ENCODE results near the gene ZC3H6. TPM values are rescaled to one million over a fixed set of nuclear protein-coding genes. Genes with fewer than 3 reads are reported as not detected.

Gene ZC3H6, protein sequence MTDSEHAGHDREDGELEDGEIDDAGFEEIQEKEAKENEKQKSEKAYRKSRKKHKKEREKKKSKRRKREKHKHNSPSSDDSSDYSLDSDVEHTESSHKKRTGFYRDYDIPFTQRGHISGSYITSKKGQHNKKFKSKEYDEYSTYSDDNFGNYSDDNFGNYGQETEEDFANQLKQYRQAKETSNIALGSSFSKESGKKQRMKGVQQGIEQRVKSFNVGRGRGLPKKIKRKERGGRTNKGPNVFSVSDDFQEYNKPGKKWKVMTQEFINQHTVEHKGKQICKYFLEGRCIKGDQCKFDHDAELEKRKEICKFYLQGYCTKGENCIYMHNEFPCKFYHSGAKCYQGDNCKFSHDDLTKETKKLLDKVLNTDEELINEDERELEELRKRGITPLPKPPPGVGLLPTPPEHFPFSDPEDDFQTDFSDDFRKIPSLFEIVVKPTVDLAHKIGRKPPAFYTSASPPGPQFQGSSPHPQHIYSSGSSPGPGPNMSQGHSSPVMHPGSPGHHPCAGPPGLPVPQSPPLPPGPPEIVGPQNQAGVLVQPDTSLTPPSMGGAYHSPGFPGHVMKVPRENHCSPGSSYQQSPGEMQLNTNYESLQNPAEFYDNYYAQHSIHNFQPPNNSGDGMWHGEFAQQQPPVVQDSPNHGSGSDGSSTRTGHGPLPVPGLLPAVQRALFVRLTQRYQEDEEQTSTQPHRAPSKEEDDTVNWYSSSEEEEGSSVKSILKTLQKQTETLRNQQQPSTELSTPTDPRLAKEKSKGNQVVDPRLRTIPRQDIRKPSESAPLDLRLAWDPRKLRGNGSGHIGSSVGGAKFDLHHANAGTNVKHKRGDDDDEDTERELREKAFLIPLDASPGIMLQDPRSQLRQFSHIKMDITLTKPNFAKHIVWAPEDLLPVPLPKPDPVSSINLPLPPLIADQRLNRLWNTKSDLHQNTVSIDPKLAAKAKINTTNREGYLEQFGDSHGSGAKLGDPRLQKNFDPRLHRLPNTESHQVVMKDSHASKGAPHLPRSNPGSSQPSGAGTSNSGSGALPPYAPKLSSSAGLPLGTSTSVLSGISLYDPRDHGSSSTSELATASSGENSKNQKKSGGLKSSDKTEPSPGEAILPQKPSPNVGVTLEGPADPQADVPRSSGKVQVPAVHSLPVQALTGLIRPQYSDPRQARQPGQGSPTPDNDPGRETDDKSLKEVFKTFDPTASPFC
- 10 to 100 TPM in 1 of 4 donors, 1 to 10 TPM in 3; 5.0 to 19.8 (median 7.3) TPM for total RNA-seq

DNA sequence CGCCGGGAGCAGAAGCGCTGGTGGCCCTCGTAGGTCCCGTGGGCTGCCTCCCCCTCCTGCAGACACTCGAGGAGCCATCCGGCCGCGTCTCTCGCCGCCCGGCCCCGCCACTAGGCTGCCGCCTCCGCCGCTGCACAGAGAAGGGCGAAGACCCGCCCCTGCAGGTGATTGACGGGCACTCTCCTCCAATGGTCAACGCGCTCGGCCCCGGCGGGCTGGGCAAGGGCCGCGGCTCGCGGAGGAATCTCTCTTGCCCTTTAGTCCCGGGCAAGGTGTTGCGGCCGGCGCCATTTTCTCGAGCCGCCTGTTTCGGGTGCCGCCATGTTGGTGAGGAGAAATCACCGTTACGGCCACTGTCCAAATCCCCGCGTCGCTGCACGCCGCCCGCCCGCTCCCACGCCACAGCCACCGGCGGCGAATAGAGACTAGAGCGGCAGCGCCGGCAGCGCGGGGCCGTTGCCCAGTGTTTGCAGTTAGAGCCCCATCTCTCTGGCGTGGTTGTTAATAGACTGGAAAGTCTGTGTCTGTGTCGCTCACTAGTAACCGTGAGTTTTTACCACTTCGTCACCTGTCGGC, at the start of gene ZC3H6:
Gene ZC3H6 (plus strand): TSS at position 287 of the 576 bp plus-strand sequence. CDS start 398 bp downstream, outside the sequence.
- H3K27me3 ChIP-seq: no peaks in the 10 kb centered on the region
- no peaks in the 10 kb centered on the region for H3K9me3 ChIP-seq
- peak within 1 kb of the TSS; percentile 95 to 100 (median 97) for H3K27ac ChIP-seq
- peaks cover 0 to 10% (median 4%) of the 10 kb centered on the region in 4 donors for H3K4me1 ChIP-seq
- H3K36me3 ChIP-seq: no peaks in the 10 kb centered on the region
- H3K4me3 ChIP-seq: peak within 1 kb of the TSS; percentile 63 to 100 (median 80)
- peak; percentile 98 to 100 (median 99) for DNase-seq
- TF ChIP-seq, protein P1, sequence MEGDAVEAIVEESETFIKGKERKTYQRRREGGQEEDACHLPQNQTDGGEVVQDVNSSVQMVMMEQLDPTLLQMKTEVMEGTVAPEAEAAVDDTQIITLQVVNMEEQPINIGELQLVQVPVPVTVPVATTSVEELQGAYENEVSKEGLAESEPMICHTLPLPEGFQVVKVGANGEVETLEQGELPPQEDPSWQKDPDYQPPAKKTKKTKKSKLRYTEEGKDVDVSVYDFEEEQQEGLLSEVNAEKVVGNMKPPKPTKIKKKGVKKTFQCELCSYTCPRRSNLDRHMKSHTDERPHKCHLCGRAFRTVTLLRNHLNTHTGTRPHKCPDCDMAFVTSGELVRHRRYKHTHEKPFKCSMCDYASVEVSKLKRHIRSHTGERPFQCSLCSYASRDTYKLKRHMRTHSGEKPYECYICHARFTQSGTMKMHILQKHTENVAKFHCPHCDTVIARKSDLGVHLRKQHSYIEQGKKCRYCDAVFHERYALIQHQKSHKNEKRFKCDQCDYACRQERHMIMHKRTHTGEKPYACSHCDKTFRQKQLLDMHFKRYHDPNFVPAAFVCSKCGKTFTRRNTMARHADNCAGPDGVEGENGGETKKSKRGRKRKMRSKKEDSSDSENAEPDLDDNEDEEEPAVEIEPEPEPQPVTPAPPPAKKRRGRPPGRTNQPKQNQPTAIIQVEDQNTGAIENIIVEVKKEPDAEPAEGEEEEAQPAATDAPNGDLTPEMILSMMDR (IDR thresholded peaks at IDR 0.05): peak in 4 of 6 experiments; percentile 37 to 55 (median 52)
- peak; percentile 89 to 93 for TF ChIP-seq POLR2A (IDR thresholded peaks at IDR 0.05)

DNA sequence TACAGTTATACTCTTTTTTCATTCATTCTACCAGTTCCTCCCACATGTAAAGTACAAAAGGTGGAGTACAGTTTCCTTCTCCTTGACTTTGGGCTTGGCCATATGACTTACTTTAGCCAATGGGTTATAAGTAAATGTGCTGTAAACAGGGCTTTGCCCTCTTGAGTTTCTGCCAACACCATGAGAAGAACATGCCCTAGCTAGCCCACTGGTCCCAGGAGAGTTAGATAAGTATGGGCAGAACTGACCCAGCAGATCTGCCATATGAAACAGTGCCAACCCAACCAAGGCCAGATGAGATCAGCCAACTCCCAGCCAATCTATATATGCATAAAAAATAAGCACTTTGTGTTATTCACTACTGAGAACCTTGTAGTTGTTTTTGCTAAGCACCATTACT, 46.0 kb upstream of the ZC3H6 start:
- Histone ChIP-seq H3K9me3 (no peaks in the 10 kb centered on the region), H3K27me3 (no peaks in the 10 kb centered on the region), H3K36me3 (peaks cover 0 to 22% (median 0%) of the 10 kb centered on the region in 3 donors), H3K4me1 (no peaks in the 10 kb centered on the region), H3K27ac (no peak overlapping the region), H3K4me3 (no peak overlapping the region)
- no peak for DNase-seq
- TF ChIP-seq POLR2A (IDR thresholded peaks at IDR 0.05): no peak
- TF ChIP-seq, protein P1 (IDR thresholded peaks at IDR 0.05): no peak

DNA sequence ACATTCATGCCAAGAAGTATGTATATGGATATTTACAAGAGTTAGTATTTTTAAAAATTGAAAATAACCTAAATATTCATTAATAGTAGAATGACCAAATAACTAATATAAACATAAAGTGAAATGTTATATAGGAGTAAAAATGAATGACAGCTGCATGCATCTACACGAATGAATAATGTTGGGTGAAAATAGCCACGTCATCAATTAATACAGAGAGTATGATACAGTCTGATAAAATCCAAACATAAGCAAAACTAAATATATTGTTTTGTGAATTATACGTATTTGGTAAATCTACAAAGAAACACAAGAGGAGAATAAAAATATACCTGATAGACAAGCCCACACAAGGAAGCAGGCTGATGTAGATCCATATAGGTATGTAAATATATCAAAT, 45.0 kb upstream of the ZC3H6 start:
- peaks cover 0 to 26% (median 0%) of the 10 kb centered on the region in 3 donors for H3K36me3 ChIP-seq
- no peak for TF ChIP-seq POLR2A (IDR thresholded peaks at IDR 0.05)
- TF ChIP-seq, protein P1 (IDR thresholded peaks at IDR 0.05): no peak

DNA sequence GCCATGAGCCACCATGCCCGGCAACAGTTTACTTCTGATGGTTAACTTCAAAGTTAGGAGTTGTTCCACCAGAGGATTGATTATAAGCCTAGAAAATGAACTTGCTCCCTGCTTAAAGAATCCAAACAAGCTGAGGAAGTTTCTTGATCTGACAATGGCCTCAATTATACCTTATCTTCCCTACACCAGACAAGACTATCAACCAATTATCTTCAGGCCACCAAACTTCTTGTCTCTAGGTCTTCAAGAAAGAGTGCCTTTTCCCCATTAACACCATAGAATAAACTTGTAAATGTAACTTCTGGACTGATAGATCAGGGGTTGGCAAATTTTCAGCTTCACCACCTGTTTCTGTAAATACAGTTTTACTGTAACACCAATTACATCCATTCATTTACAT, 35.5 kb upstream of the ZC3H6 start:
- Histone ChIP-seq H3K4me1 (no peaks in the 10 kb centered on the region), H3K27ac (no peak overlapping the region), H3K36me3 (peaks cover 0 to 10% (median 0%) of the 10 kb centered on the region in 3 donors), H3K27me3 (no peaks in the 10 kb centered on the region), H3K9me3 (no peaks in the 10 kb centered on the region), H3K4me3 (no peak overlapping the region)
- DNase-seq: no peak
- TF ChIP-seq, protein P1 (IDR thresholded peaks at IDR 0.05): no peak
- no peak for TF ChIP-seq POLR2A (IDR thresholded peaks at IDR 0.05)

More for the DNA sequence above, 45.0 kb upstream of the ZC3H6 start:
- H3K27ac ChIP-seq: no peak overlapping the region
- no peak for DNase-seq
- H3K4me1 ChIP-seq: no peaks in the 10 kb centered on the region
- no peak overlapping the region for H3K4me3 ChIP-seq
- H3K9me3 ChIP-seq: no peaks in the 10 kb centered on the region
- no peaks in the 10 kb centered on the region for H3K27me3 ChIP-seq

DNA sequence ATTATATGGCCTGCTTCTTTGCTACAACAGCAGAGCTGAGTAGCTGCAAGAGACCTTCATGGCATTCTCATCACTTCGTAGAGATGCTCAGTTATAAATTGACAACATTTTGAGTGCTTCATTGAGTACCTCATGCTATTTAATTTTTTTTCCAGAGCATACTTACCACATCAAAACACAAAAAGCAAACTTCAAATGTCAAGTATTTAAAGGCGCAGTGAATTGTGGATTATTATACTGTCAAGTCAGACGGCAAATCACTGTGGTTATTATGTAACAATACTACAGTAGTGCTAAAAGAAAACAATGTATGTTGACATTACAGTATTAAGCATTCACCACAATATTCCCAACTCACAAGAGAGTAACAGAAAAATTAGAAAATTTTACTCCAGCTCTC, 33.0 kb upstream of the ZC3H6 start:
- Histone ChIP-seq H3K4me3 (no peak overlapping the region), H3K27me3 (no peaks in the 10 kb centered on the region), H3K36me3 (peaks cover 0 to 18% (median 0%) of the 10 kb centered on the region in 3 donors), H3K27ac (no peak overlapping the region), H3K9me3 (no peaks in the 10 kb centered on the region), H3K4me1 (no peaks in the 10 kb centered on the region)
- DNase-seq: no peak
- TF ChIP-seq, protein P1 (IDR thresholded peaks at IDR 0.05): no peak
- TF ChIP-seq POLR2A (IDR thresholded peaks at IDR 0.05): no peak
